ENCODE data around the gene USP9Y.

The USP9Y gene

DNA sequence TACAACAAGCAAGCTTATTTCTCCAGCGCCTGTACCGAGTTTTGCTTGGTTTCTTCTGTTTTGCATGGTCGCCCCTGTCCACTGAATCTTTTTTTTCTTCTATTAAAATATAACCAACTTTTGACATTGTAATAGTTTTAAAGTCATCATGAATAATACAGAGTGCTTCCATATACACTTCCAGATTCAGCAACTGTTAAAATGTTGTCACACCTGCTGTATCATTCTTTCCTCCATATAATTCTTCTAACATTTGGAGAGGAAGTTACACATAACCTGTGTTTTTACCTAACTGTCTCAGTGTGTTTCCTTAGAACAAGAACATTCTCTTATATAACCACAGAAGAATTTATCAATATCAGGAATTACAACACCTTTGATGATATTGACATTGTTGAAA lies 83.5 kb downstream of the USP9Y start:
- DNase-seq = no peak

DNA sequence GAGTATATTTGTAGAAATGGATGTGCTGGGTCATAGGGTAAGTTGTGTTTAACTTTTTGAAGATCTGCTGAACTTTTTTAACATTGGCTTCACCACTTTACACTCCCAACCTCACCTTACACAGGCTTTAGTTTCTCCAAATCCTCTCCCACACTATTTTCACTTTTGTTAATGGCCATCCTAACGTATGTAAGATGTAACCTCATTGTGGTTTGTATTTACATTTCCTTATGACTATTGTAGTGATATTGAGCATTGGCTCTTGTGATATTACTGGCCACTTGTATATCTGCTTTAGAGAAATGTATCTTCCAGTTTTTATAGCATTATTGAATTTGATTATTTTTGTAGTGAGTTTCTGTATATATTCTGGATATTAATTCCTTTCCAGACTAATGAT lies 93.0 kb downstream of the USP9Y start:
- no peak for DNase-seq

DNA sequence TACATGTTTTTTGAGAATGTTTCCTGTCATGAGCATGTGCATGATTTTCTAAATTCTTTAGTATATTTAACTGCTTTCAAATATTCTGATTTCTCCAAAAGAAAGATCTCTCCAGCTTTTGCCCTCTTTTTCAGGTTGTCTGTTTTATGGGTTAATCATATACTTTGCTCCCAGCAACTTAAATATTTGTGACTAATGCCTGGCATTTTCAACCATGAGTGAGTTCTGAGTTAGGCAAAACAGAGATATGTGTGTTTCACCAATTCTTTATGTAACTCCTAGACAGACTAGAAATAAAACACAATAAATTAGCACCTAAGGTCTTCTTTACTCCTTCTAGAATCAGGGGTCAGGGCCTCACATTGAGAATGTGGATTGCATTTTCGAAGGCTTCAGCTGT lies 107.0 kb downstream of the USP9Y start:
- no peak for DNase-seq

DNA sequence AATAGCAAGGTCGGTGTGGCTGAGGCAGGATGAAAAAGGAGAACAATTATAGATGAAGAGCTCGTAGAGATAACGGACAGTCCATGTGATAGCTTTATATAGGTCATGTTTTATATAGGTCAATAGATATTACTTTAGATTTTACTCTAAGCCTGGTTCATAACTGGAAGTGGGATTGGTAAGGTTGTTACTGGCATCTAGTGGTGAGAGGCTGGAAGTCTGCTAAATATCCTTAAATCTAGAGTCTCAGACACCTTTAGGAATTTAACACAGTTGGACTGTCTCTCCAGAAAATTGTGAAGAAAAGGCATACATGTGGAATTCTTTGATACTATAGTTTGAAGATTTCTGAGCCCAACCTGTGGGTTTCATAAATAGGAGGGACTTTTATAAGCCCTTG lies 108.0 kb downstream of the USP9Y start:
- DNase-seq = no peak

DNA sequence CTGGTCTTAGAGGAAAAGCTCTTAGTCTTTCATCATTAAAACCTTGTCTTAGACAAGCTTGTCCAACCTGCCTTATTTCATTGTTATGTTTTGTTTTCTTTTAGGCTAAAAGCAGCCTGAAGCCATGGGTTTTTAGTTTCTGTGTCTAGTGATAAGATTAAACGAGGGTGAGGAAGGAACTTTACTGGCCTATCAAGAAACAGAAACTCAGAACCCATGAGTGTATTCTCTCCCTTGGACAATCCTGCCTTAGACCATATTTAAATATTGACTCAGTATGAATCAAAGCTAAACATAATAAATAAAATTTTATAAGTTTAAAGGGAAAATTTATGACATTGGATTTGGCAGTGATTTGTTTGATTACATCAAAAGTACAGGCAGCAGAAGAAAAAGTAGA lies 122.4 kb downstream of the USP9Y start:
- DNase-seq = no peak

DNA sequence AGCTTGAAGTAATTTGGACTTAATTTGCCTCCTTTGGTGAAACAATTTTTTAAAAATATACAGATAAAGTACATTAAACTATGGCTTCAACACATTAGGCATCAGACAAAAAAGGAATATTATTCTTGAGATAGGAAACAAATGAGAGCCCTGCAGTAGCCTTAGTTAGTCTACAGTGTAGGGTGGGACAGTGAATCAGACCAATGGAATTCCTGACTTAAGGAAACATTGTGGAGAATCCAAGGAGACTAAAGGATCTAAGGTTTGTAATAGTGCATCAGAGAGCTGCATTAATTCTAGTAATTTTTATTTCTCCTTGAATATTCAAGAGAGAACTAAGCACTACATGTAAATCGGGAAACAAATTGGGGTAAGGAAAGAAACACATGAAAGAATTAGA lies 125.8 kb downstream of the USP9Y start:
- no peak for DNase-seq

DNA sequence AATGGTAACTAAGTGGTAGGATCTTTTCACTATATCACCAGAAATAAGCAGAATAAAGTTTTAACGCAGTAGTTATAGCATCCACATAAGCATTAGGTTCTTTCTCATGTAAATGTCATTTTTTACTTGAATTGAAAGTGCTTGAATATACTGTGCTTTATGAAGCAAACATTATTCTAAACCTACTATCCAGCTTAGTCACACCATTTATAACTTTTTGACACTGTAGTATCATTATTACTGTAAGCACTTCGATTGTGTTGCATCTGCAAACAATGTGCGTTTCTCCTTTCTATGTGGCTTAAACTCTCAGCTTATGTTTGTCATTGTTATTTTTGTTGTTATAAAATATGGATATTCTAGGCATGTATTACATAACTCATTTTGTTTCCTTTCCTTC lies 132.3 kb downstream of the USP9Y start:
- DNase-seq = no peak

DNA sequence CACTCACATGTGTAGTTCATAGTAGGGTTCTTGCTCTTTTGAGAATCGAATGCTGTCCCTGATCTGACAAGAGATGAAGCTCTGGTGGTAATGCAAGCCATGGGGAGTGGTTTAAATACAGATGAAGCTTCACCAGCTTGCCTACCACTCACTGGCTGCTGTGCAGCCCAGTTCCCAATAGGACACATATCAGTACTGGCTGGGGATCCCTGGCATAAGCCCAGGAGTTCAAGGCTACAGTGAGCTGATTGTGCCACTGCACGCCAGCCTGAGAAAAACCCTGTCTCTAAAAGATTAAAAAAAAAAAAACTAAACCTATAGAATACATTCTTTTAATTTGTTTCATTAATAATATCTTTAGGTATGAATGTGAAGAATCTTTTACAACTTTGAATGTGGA lies 136.5 kb downstream of the USP9Y start:
- no peak for DNase-seq

DNA sequence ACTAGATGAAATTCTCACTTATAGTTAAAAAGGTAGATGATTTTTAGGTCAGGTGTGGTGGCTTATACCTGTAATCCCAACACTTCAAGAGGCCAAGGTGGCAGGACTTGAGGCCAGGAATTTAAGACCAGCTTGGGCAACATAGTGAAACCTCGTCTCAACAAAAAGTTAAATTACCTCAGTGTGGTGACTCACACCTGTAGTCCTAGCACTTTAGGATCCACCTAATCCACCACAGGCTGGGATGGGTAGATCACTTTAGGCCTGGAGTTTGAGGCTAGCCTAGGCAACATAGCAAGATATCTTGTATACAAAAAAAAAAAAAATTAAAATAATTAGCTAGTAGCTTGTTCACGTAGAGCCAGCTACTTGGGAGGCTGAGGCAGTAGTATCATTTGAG lies 140.3 kb downstream of the USP9Y start:
- DNase-seq = no peak

DNA sequence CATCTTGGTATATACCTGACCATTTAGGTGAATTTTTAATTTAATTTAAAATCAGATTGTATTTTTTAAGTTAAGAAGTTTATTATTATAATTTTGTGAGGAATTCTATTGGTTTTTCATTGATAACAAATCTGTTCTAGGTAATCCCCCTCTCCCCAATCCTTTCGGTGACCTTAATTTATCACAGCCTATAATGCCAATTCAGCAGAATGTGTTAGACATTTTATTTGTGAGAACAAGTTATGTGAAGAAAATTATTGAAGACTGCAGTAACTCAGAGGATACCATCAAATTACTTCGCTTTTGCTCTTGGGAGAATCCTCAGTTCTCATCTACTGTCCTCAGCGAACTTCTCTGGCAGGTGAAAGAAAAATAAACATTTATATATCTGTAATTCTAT lies 145.8 kb downstream of the USP9Y start:
- no peak for DNase-seq

DNA sequence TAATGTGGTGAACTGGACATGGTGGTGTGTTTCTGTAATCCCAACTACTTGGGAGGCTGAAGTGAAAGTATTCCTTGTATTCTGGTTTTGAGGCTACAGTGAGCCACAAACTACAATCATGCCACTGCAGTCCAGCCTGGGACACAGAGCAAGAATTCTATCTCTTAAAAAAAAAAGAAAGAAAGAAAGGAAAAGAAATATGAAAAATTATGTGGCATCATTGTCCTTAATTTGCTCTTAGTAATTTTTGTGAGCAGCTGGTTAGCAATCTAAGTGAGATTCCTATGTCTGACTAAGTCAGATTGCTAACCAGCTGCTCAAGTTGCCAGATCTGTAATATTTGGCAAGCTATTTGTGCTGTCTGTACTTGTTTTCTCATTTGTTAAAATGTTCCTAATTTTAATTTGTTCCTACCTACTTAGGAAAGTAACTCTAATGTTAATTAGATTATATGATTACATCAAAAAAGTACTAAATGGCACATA lies 154.8 kb downstream of the USP9Y start:
- no peak for DNase-seq

DNA sequence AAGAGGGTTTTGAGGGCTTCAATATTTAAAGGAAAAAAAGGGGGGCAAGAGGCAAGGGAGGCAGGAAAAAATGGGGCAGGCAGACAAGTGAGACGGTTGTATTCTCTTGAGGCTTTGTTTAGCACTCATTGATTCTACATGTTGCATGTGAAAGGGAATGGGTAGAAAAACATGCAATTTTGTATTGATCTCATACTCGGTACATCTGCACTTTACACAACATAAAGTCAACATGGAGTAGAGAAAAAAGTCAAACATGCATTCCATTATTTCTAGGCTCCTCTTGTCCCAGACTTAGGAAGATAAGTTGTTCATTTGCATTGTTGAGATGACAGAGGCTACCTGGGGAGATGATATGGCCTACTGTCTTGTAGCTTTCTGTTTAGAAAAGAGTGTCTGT lies 166.9 kb downstream of the USP9Y start:
- no peak for DNase-seq

DNA sequence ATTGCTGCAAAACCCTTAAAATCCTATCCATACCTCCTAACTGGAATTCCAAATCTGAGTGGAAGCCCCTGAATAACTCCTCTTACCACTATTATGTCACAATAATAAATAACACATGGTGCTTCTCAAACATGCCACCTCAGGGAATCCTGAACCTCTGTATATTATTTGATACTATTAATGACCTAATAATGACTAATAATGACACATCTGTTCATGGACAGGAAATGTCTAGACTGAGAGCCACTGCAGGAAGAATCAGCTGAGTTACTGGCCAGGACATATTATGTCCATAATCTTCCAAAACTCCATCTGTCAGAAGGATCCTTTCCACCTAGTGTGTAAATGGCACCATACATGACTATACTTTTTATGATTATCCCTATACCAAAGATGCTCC lies 195.9 kb downstream of the USP9Y start:
- no peak for DNase-seq

DNA sequence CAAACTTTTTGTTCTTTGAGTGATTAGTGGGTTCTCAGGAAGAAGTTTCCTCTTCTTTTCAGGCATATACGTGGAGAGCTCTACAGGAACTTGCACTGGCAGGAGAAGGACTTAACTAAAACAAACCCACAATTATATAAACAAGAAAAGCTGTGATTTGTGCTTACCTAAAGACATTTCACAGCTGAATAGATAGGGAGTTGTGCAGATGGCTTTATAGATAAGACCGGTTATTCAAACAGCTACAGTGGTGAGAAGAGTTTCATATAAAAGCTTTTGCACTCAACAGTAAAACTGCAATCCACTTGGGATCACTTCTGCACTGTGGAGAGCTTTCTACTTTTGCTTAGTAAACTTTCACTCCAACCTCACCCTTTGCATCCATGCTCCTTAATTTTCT lies 197.6 kb downstream of the USP9Y start:
- no peak for DNase-seq

DNA sequence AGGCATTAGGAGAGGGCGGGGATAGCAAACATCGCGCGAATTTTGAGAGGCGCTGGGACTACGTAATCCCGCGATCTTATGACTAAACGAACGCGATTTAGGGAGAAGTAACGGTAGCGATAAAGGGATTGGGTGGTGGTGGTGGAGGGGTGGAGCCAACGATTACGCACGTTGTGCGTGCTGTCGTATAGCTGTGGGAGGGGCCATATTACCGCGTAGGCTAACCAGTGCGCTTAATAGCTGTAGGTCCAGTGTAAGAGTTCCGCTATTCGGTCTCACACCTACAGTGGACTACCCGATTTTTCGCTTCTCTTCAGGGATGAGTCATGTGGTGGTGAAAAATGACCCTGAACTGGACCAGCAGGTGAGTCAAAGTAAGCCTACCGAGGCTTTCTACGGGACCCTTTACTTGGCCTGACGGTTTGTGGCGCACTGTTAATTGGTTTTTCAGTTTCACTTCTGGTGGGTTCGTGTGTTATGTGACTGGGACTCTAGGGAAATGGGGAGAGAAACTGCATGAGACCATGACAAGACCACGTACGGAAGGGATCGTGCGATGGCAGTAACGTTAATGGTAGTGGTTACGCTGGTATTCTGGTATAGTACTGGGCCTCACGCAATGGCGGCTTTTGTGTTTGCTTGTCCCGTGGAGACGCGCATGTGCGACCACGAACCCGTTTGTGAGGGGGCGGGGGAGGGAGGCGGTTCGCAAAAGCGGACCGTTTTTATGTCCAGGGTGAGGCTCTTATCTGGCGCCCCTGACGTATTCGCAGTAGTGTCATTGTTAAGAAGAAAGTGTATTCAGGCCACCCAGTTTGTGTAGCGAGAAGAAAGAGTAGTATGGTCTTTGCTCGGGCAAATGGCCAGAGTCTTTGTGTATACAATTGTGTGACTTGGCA lies 203.8 kb downstream of the USP9Y start, which contains the start of gene DDX3Y:
TSS of gene DDX3Y (plus strand) at position 251 of the 899 bp plus-strand sequence. CDS start at position 320, 69 bp downstream.
- DNase-seq = no peak

DNA sequence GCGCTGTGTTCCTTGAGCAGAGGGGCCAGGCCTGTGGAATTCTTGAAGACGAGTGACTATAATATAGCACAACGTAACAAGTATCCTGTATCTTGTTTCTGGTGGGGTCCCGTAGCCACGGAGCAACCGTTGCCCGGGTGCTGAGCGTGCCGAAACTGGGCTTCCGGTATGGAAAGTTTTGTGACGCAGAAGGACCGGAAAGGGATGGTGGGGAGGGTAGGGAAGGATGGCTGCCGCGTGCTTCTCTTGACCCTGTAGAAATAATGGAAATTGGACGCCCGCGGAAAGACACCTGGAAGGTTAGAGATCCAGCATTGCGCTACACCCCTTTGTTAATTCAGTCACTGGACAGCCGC lies 204.5 kb downstream of the USP9Y start:
- DNase-seq = no peak

DNA sequence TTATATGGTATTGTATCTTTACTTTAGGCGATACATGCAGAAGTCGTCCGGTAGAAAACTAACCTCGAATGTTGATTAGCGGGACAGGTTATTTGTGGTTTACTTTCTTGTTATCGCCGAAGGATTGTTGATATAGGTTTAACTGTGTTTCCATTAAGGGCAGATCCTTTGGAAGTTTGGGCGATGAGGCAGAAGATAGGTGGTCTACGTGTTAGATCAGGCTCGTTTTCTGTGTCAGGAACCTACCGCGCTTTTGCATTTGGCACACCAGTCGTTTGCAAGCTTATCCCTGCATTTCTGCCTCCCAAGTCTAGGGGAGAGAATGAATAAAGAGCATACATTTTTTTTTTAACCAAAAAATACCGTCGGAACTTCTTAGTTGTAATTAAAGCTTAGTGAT lies 204.9 kb downstream of the USP9Y start:
- no peak for DNase-seq
